ENCODE measurements around the gene ANKRD6. TPM values are rescaled to one million over a fixed set of nuclear protein-coding genes. Genes with fewer than 3 reads are reported as not detected.

Gene ANKRD6
- total RNA-seq, 1 experiment from 2014 or later = 2.4 TPM

DNA sequence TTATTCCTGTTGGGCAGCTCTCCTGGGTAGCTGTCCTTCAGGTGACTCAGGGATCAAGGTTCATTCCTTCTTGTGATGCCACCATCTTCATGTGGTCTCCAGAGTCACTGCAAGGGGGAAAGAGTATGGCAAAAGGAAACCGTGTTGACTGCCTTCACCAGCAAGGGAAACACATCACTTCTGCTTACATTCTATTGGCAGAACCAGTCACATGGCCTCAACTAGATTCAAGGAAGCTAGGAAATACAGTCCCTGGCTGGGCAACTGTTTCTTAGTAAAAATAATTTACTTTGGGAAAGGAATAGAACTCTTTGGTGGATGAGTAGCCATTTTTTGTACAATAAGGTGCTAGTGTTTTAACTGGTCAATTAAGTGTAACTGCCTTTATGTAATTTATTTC, 5.3 kb downstream of the ANKRD6 start:
- Histone ChIP-seq H3K36me3 (ENCODE audit: control insufficient read depth, insufficient read depth, low read length) (no peaks in the 10 kb centered on the region), H3K27ac (ENCODE audit: low read length) (no peak overlapping the region), H3K27me3 (ENCODE audit: control insufficient read depth, insufficient read depth, low read length) (peaks cover 7% of the 10 kb centered on the region; the same call in 1 of the 2 replicates), H3K4me3 (ENCODE audit: low read depth in 2 of 2, low read length in 2 of 2) (no peak overlapping the region), H3K9me3 (ENCODE audit: control insufficient read depth, insufficient read depth, low read depth, low read length) (no peaks in the 10 kb centered on the region), H3K4me1 (ENCODE audit: control insufficient read depth, insufficient read depth, low read length) (no peaks in the 10 kb centered on the region)
- no peak for TF ChIP-seq POLR2AphosphoS5 (IDR thresholded peaks at IDR 0.05; ENCODE audit: low read depth, low read length)
- TF ChIP-seq, protein P1, sequence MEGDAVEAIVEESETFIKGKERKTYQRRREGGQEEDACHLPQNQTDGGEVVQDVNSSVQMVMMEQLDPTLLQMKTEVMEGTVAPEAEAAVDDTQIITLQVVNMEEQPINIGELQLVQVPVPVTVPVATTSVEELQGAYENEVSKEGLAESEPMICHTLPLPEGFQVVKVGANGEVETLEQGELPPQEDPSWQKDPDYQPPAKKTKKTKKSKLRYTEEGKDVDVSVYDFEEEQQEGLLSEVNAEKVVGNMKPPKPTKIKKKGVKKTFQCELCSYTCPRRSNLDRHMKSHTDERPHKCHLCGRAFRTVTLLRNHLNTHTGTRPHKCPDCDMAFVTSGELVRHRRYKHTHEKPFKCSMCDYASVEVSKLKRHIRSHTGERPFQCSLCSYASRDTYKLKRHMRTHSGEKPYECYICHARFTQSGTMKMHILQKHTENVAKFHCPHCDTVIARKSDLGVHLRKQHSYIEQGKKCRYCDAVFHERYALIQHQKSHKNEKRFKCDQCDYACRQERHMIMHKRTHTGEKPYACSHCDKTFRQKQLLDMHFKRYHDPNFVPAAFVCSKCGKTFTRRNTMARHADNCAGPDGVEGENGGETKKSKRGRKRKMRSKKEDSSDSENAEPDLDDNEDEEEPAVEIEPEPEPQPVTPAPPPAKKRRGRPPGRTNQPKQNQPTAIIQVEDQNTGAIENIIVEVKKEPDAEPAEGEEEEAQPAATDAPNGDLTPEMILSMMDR (IDR thresholded peaks at IDR 0.05) = no peak
- no peak for TF ChIP-seq TCF7L2 (IDR thresholded peaks at IDR 0.05; ENCODE audit: low read depth, low read length)
- TF ChIP-seq, protein P2, sequence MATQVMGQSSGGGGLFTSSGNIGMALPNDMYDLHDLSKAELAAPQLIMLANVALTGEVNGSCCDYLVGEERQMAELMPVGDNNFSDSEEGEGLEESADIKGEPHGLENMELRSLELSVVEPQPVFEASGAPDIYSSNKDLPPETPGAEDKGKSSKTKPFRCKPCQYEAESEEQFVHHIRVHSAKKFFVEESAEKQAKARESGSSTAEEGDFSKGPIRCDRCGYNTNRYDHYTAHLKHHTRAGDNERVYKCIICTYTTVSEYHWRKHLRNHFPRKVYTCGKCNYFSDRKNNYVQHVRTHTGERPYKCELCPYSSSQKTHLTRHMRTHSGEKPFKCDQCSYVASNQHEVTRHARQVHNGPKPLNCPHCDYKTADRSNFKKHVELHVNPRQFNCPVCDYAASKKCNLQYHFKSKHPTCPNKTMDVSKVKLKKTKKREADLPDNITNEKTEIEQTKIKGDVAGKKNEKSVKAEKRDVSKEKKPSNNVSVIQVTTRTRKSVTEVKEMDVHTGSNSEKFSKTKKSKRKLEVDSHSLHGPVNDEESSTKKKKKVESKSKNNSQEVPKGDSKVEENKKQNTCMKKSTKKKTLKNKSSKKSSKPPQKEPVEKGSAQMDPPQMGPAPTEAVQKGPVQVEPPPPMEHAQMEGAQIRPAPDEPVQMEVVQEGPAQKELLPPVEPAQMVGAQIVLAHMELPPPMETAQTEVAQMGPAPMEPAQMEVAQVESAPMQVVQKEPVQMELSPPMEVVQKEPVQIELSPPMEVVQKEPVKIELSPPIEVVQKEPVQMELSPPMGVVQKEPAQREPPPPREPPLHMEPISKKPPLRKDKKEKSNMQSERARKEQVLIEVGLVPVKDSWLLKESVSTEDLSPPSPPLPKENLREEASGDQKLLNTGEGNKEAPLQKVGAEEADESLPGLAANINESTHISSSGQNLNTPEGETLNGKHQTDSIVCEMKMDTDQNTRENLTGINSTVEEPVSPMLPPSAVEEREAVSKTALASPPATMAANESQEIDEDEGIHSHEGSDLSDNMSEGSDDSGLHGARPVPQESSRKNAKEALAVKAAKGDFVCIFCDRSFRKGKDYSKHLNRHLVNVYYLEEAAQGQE (IDR thresholded peaks at IDR 0.05; ENCODE audit: insufficient read depth in 1 of 2, low read depth in 2 of 2, low read length in 1 of 2) = no peak
- no peak for TF ChIP-seq SIN3A (IDR thresholded peaks at IDR 0.05; ENCODE audit: borderline replicate concordance, insufficient read depth, low read depth, low read length)
- no peak for DNase-seq (ENCODE audit: low read depth, low spot score)
- in situ Hi-C loops (cut with HindIII; ENCODE audit: low pct_unique_long_range_greater_than_20kb, low sequenced_read_pairs) (no loop called here), intact Hi-C loops (cut with micrococcal nuclease; ENCODE audit: unreplicated experiment) (no loop called here)
- no peak for ATAC-seq
- BruUV-seq (replicated peaks) = no TSS peak
- ChIA-PET POLR2A (no interaction called here), CTCF (interaction anchor here (0.7 kb wide), 1 partner anchor 212 kb away, joined by 3 read pairs; no protein-coding TSS in a partner anchor)

DNA sequence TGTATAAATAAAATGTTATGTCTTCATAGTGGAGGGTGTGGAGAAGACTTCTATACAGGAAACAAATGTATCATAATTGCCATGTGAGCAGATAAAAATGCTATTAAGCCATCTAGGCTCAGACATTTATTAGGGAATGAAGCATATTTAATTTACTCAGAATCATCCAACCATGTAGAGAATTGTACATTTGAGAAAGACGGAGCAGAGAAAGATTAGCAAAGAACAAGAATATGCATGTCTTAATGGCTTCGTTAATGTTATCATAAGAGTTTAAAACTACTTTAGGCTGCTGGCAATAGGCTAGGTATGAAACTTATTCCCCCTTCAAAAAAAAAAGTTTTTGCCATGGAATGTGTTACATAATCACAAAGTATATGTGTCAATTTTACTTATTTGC, 6.1 kb downstream of the ANKRD6 start:
- no peak for ATAC-seq
- H3K4me3 ChIP-seq (ENCODE audit: low read depth in 2 of 2, low read length in 2 of 2) = no peak overlapping the region
- no peak for TF ChIP-seq SIN3A (IDR thresholded peaks at IDR 0.05; ENCODE audit: borderline replicate concordance, insufficient read depth, low read depth, low read length)
- TF ChIP-seq POLR2AphosphoS5 (IDR thresholded peaks at IDR 0.05; ENCODE audit: low read depth, low read length) = no peak
- no peak for TF ChIP-seq TCF7L2 (IDR thresholded peaks at IDR 0.05; ENCODE audit: low read depth, low read length)
- TF ChIP-seq, protein P1 (IDR thresholded peaks at IDR 0.05) = no peak
- TF ChIP-seq, protein P2 (IDR thresholded peaks at IDR 0.05; ENCODE audit: insufficient read depth in 1 of 2, low read depth in 2 of 2, low read length in 1 of 2) = no peak
- ChIA-PET POLR2A (no interaction called here), CTCF (no interaction called here)
- no peak for DNase-seq (ENCODE audit: low read depth, low spot score)
- H3K4me1 ChIP-seq (ENCODE audit: control insufficient read depth, insufficient read depth, low read length) = no peaks in the 10 kb centered on the region
- no peak overlapping the region for H3K27ac ChIP-seq (ENCODE audit: low read length)
- intact Hi-C loops (cut with micrococcal nuclease; ENCODE audit: unreplicated experiment) = no loop called here
- peaks cover 5% of the 10 kb centered on the region; the same call in 1 of the 2 replicates for H3K27me3 ChIP-seq (ENCODE audit: control insufficient read depth, insufficient read depth, low read length)
- in situ Hi-C loops (cut with HindIII; ENCODE audit: low pct_unique_long_range_greater_than_20kb, low sequenced_read_pairs) = no loop called here
- no peaks in the 10 kb centered on the region for H3K36me3 ChIP-seq (ENCODE audit: control insufficient read depth, insufficient read depth, low read length)
- no TSS peak for BruUV-seq (replicated peaks)
- no peaks in the 10 kb centered on the region for H3K9me3 ChIP-seq (ENCODE audit: control insufficient read depth, insufficient read depth, low read depth, low read length)
